ENCODE results near the gene LLCFC1. TPM values are rescaled to one million over a fixed set of nuclear protein-coding genes. Genes with fewer than 3 reads are reported as not detected.
A peak's percentile ranks its signal among the peaks of the same experiment; 100 is the strongest.

The LLCFC1 gene
- total and polyA plus RNA-seq, 11 donors, result not detected

GRCh38 chr7:142896741-142897379, 42.4 kb upstream of the LLCFC1 start:
- Histone ChIP-seq H3K4me1 (no peaks in the 10 kb centered on the region), H3K27me3 (peaks cover 0 to 27% (median 0%) of the 10 kb centered on the region in 9 donors), H3K9me3 (no peaks in the 10 kb centered on the region), H3K4me3 (no peak overlapping the region), H3K27ac (no peak overlapping the region), H3K36me3 (no peaks in the 10 kb centered on the region)
- 78 to 89% (median 84%) methylated on average over 3 of the region's 3 CpGs for WGBS, 4 donors
- DNase-seq (peak in 1 of 5 donors; percentile 2), ATAC-seq (no peak)
- intact Hi-C loops (cut with DNase I), result no loop called here
- TF ChIP-seq POLR2A (IDR thresholded peaks at IDR 0.05) (no peak), CTCF (IDR thresholded peaks at IDR 0.05) (no peak)

GRCh38 chr7:142897691-142898090, 41.6 kb upstream of the LLCFC1 start:
- H3K27ac ChIP-seq, result no peak overlapping the region
- intact Hi-C loops (cut with DNase I), result no loop called here
- H3K27me3 ChIP-seq, result peaks cover 0 to 27% (median 0%) of the 10 kb centered on the region in 9 donors
- 81 to 87% (median 85%) methylated on average over 7 of the region's 7 CpGs for WGBS, 4 donors
- H3K9me3 ChIP-seq, result no peaks in the 10 kb centered on the region
- DNase-seq (no peak), ATAC-seq (no peak)
- TF ChIP-seq POLR2A (IDR thresholded peaks at IDR 0.05) (no peak), CTCF (IDR thresholded peaks at IDR 0.05) (no peak)
- H3K4me1 ChIP-seq, result no peaks in the 10 kb centered on the region
- no peaks in the 10 kb centered on the region for H3K36me3 ChIP-seq
- H3K4me3 ChIP-seq, result no peak overlapping the region

- no peaks in the 10 kb centered on the region for H3K9me3 ChIP-seq
- H3K4me3 ChIP-seq, result no peak overlapping the region
- ATAC-seq, result no peak
- no peak for TF ChIP-seq POLR2A (IDR thresholded peaks at IDR 0.05)
- TF ChIP-seq CTCF (IDR thresholded peaks at IDR 0.05), result no peak
- H3K27ac ChIP-seq, result no peak overlapping the region
- H3K36me3 ChIP-seq, result no peaks in the 10 kb centered on the region
- whole genome bisulfite sequencing, 4 donors, result 60 to 69% (median 64%) methylated on average over 3 of the region's 3 CpGs
- H3K4me1 ChIP-seq, result no peaks in the 10 kb centered on the region
- peaks cover 0 to 27% (median 0%) of the 10 kb centered on the region in 9 donors for H3K27me3 ChIP-seq
- DNase-seq, result no peak
- intact Hi-C loops (cut with DNase I), result no loop called here
These were observed 40.7 kb upstream of the LLCFC1 start for GRCh38 chr7:142898377-142899170.

- Histone ChIP-seq H3K27ac (no peak overlapping the region), H3K4me3 (no peak overlapping the region), H3K27me3 (peaks cover 0 to 27% (median 0%) of the 10 kb centered on the region in 9 donors), H3K36me3 (no peaks in the 10 kb centered on the region), H3K4me1 (no peaks in the 10 kb centered on the region), H3K9me3 (peaks cover 0 to 7% (median 0%) of the 10 kb centered on the region in 12 donors)
- no peak for ATAC-seq
- no peak for DNase-seq
- intact Hi-C loops (cut with DNase I), result no loop called here
- TF ChIP-seq POLR2A (IDR thresholded peaks at IDR 0.05) (no peak), CTCF (IDR thresholded peaks at IDR 0.05) (no peak)
- WGBS, 4 donors, result 24 to 29% (median 27%) methylated on average over 3 of the region's 3 CpGs
These were observed 39.6 kb upstream of the LLCFC1 start for GRCh38 chr7:142899661-142900060.
